Esophagus muscularis mucosa (tissue), 4 donors: ENCODE data around the gene ZNF780B.
"Not testable (repeated sequence)": the region's sequence is repeated elsewhere in the genome, so short reads cannot be mapped to it uniquely, and the experiment has no call there.

Source experiments
- CTCF ChIP-seq, 3 experiments: fragments of 200-600 bp in 2 of 3; fragments of 450-650 bp in 1 of 3; sonication (generic) in 2 of 3; IDR thresholded peaks; one replicate each; pipeline ENCODE4 v1.5.1; 2017 to 2019; ENCODE audit warnings: antibody characterized with exemption in 3 of 3, mild to moderate bottlenecking in 2 of 3, moderate library complexity in 1 of 3
- EP300 ChIP-seq: sonication (generic); formaldehyde crosslinking; IDR thresholded peaks from one replicate; pipeline ENCODE4 v1.6.1; 2017; ENCODE audit warnings: antibody characterized with exemption
- POLR2A ChIP-seq: fragments of 450-650 bp; IDR thresholded peaks from one replicate; pipeline ENCODE4 v1.6.1; 2017; ENCODE audit warnings: antibody characterized with exemption, moderate library complexity, mild to moderate bottlenecking, low read depth
- POLR2AphosphoS5 ChIP-seq, 2 donors: sonication (generic); formaldehyde crosslinking; IDR thresholded peaks; one replicate each; pipeline ENCODE4 v1.6.1; 2017; ENCODE audit warnings: antibody characterized with exemption in 2 of 2

- not testable (repeated sequence) for TF ChIP-seq CTCF (IDR thresholded peaks at IDR 0.05); POLR2A; POLR2AphosphoS5 (IDR thresholded peaks at IDR 0.05); EP300
These were observed 14.3 kb downstream of the ZNF780B start for GRCh38 chr19:40041718-40042117.
